H1 (cell line): ENCODE data around the gene APOA4. TPM values are rescaled to one million over a fixed set of nuclear protein-coding genes. Genes with fewer than 3 reads are reported as not detected.

Source experiments
- ATF2 ChIP-seq: IDR thresholded peaks from 2 replicates; pipeline ENCODE4 v1.6.1; 2012; ENCODE audit warnings: low read length, inconsistent platforms
- polyA plus RNA-seq, 7 experiments: library from polyadenylated mRNA; depleted of rRNA in 3 of 7; stranded (reverse) in 5 of 7; unstranded in 2 of 7; fragments of >200 nt in 5 of 7; fragments of 200-250 nt in 2 of 7; gene quantifications; 1 replicate in 5 of 7; 2 replicates in 1 of 7; 4 replicates in 1 of 7; pipeline versions ENCODE4 v1.2.1 to v1.2.3, GENCODE V29; 2011 to 2013; ENCODE audit warnings: missing spikeins in 2 of 7, mixed read lengths in 2 of 7
- total RNA-seq: library from RNA; stranded (reverse); fragmentation: NEBNext Ultra II Directional; extraction: Animal tissue kit (Norgen Biotek cat#: 25700); gene quantifications from 2 replicates; pipeline ENCODE4 v1.2.1, GENCODE V29; 2021
- TF ChIP-seq, protein P1 (sequence below): fragments of 300-600 bp; sonication (generic); IDR thresholded peaks from 2 replicates; pipeline ENCODE4 v1.7.1; 2012; ENCODE audit warnings: low read length, moderate library complexity, mild to moderate bottlenecking, inconsistent platforms; ENCODE audit not compliant: insufficient replicate concordance

Gene APOA4
- total and polyA plus RNA-seq, 2 of the 8 experiments (the other 6 are each of a cell fraction or from before 2014, with no cell fraction given) = not detected

DNA sequence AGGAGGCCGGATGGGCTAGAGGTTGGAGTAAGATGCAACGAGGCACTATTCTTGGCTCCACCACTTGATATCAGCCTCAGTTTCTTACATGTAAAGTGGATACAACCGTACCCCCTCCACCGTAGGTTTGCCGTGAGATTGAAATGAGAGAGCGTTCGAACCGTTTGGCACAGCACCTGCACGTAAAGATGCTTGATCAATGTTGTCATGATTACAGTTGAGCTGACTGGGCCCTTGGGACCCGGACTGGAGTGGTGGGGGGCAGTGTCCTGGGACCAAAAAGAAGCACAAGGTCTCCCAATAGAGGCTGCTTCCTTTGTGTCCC, 10.3 kb upstream of the APOA4 start (continued):
- TF ChIP-seq, protein P1, sequence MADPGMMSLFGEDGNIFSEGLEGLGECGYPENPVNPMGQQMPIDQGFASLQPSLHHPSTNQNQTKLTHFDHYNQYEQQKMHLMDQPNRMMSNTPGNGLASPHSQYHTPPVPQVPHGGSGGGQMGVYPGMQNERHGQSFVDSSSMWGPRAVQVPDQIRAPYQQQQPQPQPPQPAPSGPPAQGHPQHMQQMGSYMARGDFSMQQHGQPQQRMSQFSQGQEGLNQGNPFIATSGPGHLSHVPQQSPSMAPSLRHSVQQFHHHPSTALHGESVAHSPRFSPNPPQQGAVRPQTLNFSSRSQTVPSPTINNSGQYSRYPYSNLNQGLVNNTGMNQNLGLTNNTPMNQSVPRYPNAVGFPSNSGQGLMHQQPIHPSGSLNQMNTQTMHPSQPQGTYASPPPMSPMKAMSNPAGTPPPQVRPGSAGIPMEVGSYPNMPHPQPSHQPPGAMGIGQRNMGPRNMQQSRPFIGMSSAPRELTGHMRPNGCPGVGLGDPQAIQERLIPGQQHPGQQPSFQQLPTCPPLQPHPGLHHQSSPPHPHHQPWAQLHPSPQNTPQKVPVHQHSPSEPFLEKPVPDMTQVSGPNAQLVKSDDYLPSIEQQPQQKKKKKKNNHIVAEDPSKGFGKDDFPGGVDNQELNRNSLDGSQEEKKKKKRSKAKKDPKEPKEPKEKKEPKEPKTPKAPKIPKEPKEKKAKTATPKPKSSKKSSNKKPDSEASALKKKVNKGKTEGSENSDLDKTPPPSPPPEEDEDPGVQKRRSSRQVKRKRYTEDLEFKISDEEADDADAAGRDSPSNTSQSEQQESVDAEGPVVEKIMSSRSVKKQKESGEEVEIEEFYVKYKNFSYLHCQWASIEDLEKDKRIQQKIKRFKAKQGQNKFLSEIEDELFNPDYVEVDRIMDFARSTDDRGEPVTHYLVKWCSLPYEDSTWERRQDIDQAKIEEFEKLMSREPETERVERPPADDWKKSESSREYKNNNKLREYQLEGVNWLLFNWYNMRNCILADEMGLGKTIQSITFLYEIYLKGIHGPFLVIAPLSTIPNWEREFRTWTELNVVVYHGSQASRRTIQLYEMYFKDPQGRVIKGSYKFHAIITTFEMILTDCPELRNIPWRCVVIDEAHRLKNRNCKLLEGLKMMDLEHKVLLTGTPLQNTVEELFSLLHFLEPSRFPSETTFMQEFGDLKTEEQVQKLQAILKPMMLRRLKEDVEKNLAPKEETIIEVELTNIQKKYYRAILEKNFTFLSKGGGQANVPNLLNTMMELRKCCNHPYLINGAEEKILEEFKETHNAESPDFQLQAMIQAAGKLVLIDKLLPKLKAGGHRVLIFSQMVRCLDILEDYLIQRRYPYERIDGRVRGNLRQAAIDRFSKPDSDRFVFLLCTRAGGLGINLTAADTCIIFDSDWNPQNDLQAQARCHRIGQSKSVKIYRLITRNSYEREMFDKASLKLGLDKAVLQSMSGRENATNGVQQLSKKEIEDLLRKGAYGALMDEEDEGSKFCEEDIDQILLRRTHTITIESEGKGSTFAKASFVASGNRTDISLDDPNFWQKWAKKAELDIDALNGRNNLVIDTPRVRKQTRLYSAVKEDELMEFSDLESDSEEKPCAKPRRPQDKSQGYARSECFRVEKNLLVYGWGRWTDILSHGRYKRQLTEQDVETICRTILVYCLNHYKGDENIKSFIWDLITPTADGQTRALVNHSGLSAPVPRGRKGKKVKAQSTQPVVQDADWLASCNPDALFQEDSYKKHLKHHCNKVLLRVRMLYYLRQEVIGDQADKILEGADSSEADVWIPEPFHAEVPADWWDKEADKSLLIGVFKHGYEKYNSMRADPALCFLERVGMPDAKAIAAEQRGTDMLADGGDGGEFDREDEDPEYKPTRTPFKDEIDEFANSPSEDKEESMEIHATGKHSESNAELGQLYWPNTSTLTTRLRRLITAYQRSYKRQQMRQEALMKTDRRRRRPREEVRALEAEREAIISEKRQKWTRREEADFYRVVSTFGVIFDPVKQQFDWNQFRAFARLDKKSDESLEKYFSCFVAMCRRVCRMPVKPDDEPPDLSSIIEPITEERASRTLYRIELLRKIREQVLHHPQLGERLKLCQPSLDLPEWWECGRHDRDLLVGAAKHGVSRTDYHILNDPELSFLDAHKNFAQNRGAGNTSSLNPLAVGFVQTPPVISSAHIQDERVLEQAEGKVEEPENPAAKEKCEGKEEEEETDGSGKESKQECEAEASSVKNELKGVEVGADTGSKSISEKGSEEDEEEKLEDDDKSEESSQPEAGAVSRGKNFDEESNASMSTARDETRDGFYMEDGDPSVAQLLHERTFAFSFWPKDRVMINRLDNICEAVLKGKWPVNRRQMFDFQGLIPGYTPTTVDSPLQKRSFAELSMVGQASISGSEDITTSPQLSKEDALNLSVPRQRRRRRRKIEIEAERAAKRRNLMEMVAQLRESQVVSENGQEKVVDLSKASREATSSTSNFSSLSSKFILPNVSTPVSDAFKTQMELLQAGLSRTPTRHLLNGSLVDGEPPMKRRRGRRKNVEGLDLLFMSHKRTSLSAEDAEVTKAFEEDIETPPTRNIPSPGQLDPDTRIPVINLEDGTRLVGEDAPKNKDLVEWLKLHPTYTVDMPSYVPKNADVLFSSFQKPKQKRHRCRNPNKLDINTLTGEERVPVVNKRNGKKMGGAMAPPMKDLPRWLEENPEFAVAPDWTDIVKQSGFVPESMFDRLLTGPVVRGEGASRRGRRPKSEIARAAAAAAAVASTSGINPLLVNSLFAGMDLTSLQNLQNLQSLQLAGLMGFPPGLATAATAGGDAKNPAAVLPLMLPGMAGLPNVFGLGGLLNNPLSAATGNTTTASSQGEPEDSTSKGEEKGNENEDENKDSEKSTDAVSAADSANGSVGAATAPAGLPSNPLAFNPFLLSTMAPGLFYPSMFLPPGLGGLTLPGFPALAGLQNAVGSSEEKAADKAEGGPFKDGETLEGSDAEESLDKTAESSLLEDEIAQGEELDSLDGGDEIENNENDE = no peak
- no peak for TF ChIP-seq ATF2
- TF ChIP-seq, all 59 proteins: peak for 0
